Measurements from ENCODE around the gene SSR4.
"Not testable (repeated sequence)": the region's sequence is repeated elsewhere in the genome, so short reads cannot be mapped to it uniquely, and the experiment has no call there.

SSR4 gene

GRCh38 chrX:153814591-153815315, 20.3 kb downstream of the SSR4 start:
- H3K27me3 ChIP-seq (ENCODE audit: insufficient read depth, poor library complexity, severe bottlenecking): no peaks in the 10 kb centered on the region
- no peak overlapping the region for H3K4me3 ChIP-seq (ENCODE audit: severe bottlenecking)
- ATAC-seq (ENCODE audit: low read depth) (no peak), DNase-seq (ENCODE audit: low spot score) (no peak)
- TF ChIP-seq, protein P1, sequence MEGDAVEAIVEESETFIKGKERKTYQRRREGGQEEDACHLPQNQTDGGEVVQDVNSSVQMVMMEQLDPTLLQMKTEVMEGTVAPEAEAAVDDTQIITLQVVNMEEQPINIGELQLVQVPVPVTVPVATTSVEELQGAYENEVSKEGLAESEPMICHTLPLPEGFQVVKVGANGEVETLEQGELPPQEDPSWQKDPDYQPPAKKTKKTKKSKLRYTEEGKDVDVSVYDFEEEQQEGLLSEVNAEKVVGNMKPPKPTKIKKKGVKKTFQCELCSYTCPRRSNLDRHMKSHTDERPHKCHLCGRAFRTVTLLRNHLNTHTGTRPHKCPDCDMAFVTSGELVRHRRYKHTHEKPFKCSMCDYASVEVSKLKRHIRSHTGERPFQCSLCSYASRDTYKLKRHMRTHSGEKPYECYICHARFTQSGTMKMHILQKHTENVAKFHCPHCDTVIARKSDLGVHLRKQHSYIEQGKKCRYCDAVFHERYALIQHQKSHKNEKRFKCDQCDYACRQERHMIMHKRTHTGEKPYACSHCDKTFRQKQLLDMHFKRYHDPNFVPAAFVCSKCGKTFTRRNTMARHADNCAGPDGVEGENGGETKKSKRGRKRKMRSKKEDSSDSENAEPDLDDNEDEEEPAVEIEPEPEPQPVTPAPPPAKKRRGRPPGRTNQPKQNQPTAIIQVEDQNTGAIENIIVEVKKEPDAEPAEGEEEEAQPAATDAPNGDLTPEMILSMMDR (IDR thresholded peaks at IDR 0.05; ENCODE audit: poor library complexity, severe bottlenecking): no peak
- no peaks in the 10 kb centered on the region for H3K9me3 ChIP-seq (ENCODE audit: severe bottlenecking)
- no peaks in the 10 kb centered on the region for H3K36me3 ChIP-seq (ENCODE audit: low read depth)
- no peaks in the 10 kb centered on the region for H3K4me1 ChIP-seq (ENCODE audit: insufficient read depth, poor library complexity, severe bottlenecking)
- H3K27ac ChIP-seq (ENCODE audit: poor library complexity, severe bottlenecking): no peak overlapping the region

DNA sequence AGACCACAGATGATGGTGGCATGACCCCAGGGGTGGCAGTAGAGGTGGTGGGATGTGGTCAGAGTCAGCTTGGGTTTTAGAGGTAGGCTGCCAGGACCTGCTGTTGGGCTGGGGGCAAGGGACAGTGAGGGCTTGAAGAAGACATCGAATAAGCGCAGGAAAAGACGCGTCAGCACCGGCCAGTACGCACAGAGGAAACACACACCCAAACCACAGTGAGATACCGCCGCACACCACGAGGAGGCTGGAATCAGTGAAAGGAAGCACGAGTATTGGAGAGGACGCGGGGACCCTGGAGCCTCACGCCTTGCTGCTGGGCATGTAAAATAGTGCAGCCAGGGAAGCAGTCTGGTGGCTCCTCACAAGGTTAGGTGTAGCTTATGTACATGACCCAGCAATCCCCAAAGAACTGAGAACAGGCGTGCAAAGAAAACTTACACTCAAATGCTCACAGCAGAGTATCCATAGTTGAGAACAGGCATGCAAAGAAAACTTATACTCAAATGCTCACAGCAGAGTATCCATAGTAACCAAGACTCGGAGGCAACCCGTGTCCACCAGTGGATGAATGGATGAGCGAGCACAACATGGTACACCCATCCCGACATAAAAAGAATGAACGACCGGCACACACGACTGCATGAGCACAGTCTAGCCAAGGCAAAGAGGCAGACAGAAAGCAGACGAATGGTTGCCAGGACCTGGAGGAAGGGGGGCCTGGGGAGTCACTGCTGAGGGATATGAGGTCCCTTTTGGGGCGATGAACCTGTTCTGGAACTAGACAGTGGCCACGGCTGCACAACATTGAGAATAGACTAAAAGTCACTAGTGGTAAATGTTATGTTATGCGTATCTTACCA, 22.6 kb downstream of the SSR4 start:
- no peak overlapping the region for H3K27ac ChIP-seq (ENCODE audit: poor library complexity, severe bottlenecking)
- TF ChIP-seq, protein P1 (IDR thresholded peaks at IDR 0.05; ENCODE audit: poor library complexity, severe bottlenecking): no peak
- H3K4me1 ChIP-seq (ENCODE audit: insufficient read depth, poor library complexity, severe bottlenecking): no peaks in the 10 kb centered on the region
- ATAC-seq (ENCODE audit: low read depth) (no peak), DNase-seq (ENCODE audit: low spot score) (no peak)
- no peaks in the 10 kb centered on the region for H3K36me3 ChIP-seq (ENCODE audit: low read depth)
- H3K4me3 ChIP-seq (ENCODE audit: severe bottlenecking): no peak overlapping the region
- no peaks in the 10 kb centered on the region for H3K27me3 ChIP-seq (ENCODE audit: insufficient read depth, poor library complexity, severe bottlenecking)
- no peaks in the 10 kb centered on the region for H3K9me3 ChIP-seq (ENCODE audit: severe bottlenecking)

DNA sequence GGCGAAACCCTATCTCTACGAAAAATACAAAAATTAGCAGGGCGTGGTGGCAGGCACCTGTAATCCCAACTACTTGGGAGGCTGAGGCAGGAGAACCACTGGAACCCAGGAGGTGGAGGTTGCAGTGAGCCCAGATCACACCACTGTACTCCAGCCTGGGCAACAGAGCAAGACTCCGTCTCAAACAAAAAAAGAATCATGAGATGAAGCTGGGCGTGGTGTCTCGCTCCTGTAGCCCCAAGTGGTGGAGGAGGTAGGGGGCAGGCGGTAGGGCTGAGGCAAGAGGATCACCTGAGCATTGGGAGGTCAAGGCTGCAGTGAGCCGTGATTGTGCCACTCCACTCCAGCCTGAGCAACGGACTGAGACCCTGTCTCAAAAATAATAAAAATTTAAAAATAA, 23.6 kb downstream of the SSR4 start:
- not testable (repeated sequence) for H3K36me3 ChIP-seq (ENCODE audit: low read depth); ATAC-seq (ENCODE audit: low read depth); H3K27ac ChIP-seq (ENCODE audit: poor library complexity, severe bottlenecking); H3K4me1 ChIP-seq (ENCODE audit: insufficient read depth, poor library complexity, severe bottlenecking); H3K4me3 ChIP-seq (ENCODE audit: severe bottlenecking); H3K27me3 ChIP-seq (ENCODE audit: insufficient read depth, poor library complexity, severe bottlenecking); DNase-seq (ENCODE audit: low spot score); H3K9me3 ChIP-seq (ENCODE audit: severe bottlenecking)

GRCh38 chrX:153818571-153819383, 24.3 kb downstream of the SSR4 start:
- H3K9me3 ChIP-seq (ENCODE audit: severe bottlenecking): no peaks in the 10 kb centered on the region
- H3K27ac ChIP-seq (ENCODE audit: poor library complexity, severe bottlenecking): no peak overlapping the region
- peak overlapping the region; percentile 33 for H3K4me3 ChIP-seq (ENCODE audit: severe bottlenecking)
- ATAC-seq (ENCODE audit: low read depth) (peak; percentile 88), DNase-seq (ENCODE audit: low spot score) (peak; percentile 37)
- no peaks in the 10 kb centered on the region for H3K4me1 ChIP-seq (ENCODE audit: insufficient read depth, poor library complexity, severe bottlenecking)
- TF ChIP-seq, protein P1 (IDR thresholded peaks at IDR 0.05; ENCODE audit: poor library complexity, severe bottlenecking): no peak
- H3K36me3 ChIP-seq (ENCODE audit: low read depth): no peaks in the 10 kb centered on the region
- no peaks in the 10 kb centered on the region for H3K27me3 ChIP-seq (ENCODE audit: insufficient read depth, poor library complexity, severe bottlenecking)

DNA sequence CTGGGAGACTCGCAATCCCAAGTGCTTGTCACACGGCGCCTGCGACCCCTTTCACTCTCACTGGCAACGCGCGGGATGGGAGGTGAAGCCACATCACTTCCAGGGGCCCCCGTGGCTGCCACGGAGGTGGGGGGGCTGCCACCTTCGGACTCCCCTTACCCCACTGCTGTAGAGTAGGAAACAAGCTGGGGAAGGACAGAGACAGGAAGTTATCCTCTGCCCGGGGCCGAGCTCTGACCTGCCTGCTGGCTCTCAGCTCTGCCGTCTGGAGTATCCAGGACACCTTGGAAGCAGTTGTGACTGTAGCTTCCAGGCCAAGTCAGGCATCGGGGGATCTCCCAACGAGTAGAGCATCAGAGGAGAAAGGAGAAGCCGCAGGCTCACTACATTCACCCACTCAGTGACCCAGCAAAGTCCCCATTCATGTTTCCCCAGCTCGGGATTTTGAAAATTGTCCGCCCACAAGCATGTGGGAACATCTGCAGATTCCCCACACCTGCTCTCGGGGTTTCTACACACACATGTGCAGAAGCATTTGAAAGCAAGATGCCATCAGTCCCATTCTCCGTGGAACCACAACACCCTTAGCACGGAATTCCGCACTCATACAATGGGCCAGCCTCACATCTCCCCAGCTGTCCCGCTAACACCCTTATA, 25.0 kb downstream of the SSR4 start:
- Histone ChIP-seq H3K27me3 (ENCODE audit: insufficient read depth, poor library complexity, severe bottlenecking) (no peaks in the 10 kb centered on the region), H3K4me3 (ENCODE audit: severe bottlenecking) (peak overlapping the region; percentile 33), H3K27ac (ENCODE audit: poor library complexity, severe bottlenecking) (no peak overlapping the region), H3K36me3 (ENCODE audit: low read depth) (no peaks in the 10 kb centered on the region), H3K9me3 (ENCODE audit: severe bottlenecking) (no peaks in the 10 kb centered on the region), H3K4me1 (ENCODE audit: insufficient read depth, poor library complexity, severe bottlenecking) (no peaks in the 10 kb centered on the region)
- ATAC-seq (ENCODE audit: low read depth) (peak; percentile 47; the same call in 2 of the 3 replicates), DNase-seq (ENCODE audit: low spot score) (no peak)
- TF ChIP-seq, protein P1 (IDR thresholded peaks at IDR 0.05; ENCODE audit: poor library complexity, severe bottlenecking): no peak

Measured in RWPE2 (cell line).